ENCODE results near the gene PARD6G. TPM values are rescaled to one million over a fixed set of nuclear protein-coding genes. Genes with fewer than 3 reads are reported as not detected.

PARD6G gene
- total RNA-seq, 1 donor from 2014 or later: not detected

- no peak for TF ChIP-seq CTCF (IDR thresholded peaks at IDR 0.05)
- no peak overlapping the region for H3K4me3 Mint-ChIP-seq
- H3K36me3 Mint-ChIP-seq (ENCODE audit: low read depth): no peaks in the 10 kb centered on the region
- DNase-seq: no peak
- POLR2A ChIA-PET: no interaction called here
- CTCF ChIA-PET: no interaction called here
- H3K27me3 Mint-ChIP-seq: peaks cover 3% of the 10 kb centered on the region
- ATAC-seq (ENCODE audit: low read depth): no peak
- intact Hi-C loops (cut with micrococcal nuclease): no loop called here
- H3K4me1 Mint-ChIP-seq: no peaks in the 10 kb centered on the region
- peaks cover 5% of the 10 kb centered on the region for H3K9me3 Mint-ChIP-seq
- no peak overlapping the region for H3K27ac Mint-ChIP-seq
These were observed 28.7 kb downstream of the PARD6G start for GRCh38 chr18:80218341-80219227.

GRCh38 chr18:80213182-80213581 lies 34.1 kb downstream of the PARD6G start:
- Mint-ChIP-seq H3K9me3 (peaks cover 2% of the 10 kb centered on the region), H3K4me1 (peaks cover 4% of the 10 kb centered on the region), H3K4me3 (no peak overlapping the region), H3K27me3 (peaks cover 18% of the 10 kb centered on the region), H3K27ac (no peak overlapping the region), H3K36me3 (ENCODE audit: low read depth) (no peaks in the 10 kb centered on the region)
- CTCF ChIA-PET: no interaction called here
- no peak for TF ChIP-seq CTCF (IDR thresholded peaks at IDR 0.05)
- ATAC-seq (ENCODE audit: low read depth) (no peak), DNase-seq (no peak)
- intact Hi-C loops (cut with micrococcal nuclease): no loop called here
- POLR2A ChIA-PET: no interaction called here

- ATAC-seq (ENCODE audit: low read depth): no peak
- ChIA-PET POLR2A (no interaction called here), CTCF (no interaction called here)
- Mint-ChIP-seq H3K9me3 (peaks cover 2% of the 10 kb centered on the region), H3K4me3 (no peak overlapping the region), H3K27me3 (peaks cover 18% of the 10 kb centered on the region), H3K4me1 (peaks cover 4% of the 10 kb centered on the region), H3K27ac (no peak overlapping the region), H3K36me3 (ENCODE audit: low read depth) (no peaks in the 10 kb centered on the region)
- DNase-seq: no peak
- no peak for TF ChIP-seq CTCF (IDR thresholded peaks at IDR 0.05)
- intact Hi-C loops (cut with micrococcal nuclease): no loop called here
These were observed 36.8 kb downstream of the PARD6G start for GRCh38 chr18:80210312-80211083.

GRCh38 chr18:80208620-80209019 lies 38.7 kb downstream of the PARD6G start:
- ATAC-seq (ENCODE audit: low read depth) (no peak), DNase-seq (no peak)
- TF ChIP-seq CTCF (IDR thresholded peaks at IDR 0.05): no peak
- no peak overlapping the region for H3K27ac Mint-ChIP-seq
- intact Hi-C loops (cut with micrococcal nuclease): no loop called here
- H3K36me3 Mint-ChIP-seq (ENCODE audit: low read depth): no peaks in the 10 kb centered on the region
- peaks cover 4% of the 10 kb centered on the region for H3K4me1 Mint-ChIP-seq
- peaks cover 26% of the 10 kb centered on the region for H3K27me3 Mint-ChIP-seq
- H3K9me3 Mint-ChIP-seq: no peaks in the 10 kb centered on the region
- ChIA-PET CTCF (no interaction called here), POLR2A (no interaction called here)
- H3K4me3 Mint-ChIP-seq: no peak overlapping the region

- no peak for ATAC-seq (ENCODE audit: low read depth)
- Mint-ChIP-seq H3K4me1 (peaks cover 4% of the 10 kb centered on the region), H3K9me3 (no peaks in the 10 kb centered on the region), H3K4me3 (no peak overlapping the region), H3K36me3 (ENCODE audit: low read depth) (no peaks in the 10 kb centered on the region), H3K27ac (no peak overlapping the region), H3K27me3 (peaks cover 26% of the 10 kb centered on the region)
- no peak for DNase-seq
- no peak for TF ChIP-seq CTCF (IDR thresholded peaks at IDR 0.05)
- ChIA-PET CTCF (no interaction called here), POLR2A (no interaction called here)
- intact Hi-C loops (cut with micrococcal nuclease): no loop called here
These were observed 42.0 kb downstream of the PARD6G start for GRCh38 chr18:80205294-80205693.
